Measurements from ENCODE around the gene ZNF469.

The ZNF469 gene

GRCh38 chr16:88429387-88430184 is 46.8 kb downstream of the ZNF469 start:
- DNase-seq = no peak

- no peak for DNase-seq
Measured at GRCh38 chr16:88430185-88430523, 47.4 kb downstream of the ZNF469 start.

GRCh38 chr16:88430524-88431446 is 48.0 kb downstream of the ZNF469 start:
- DNase-seq = no peak

GRCh38 chr16:88431651-88432050 is 48.9 kb downstream of the ZNF469 start:
- no peak for DNase-seq

- DNase-seq = no peak
Measured at GRCh38 chr16:88432174-88432573, 49.4 kb downstream of the ZNF469 start.
